Measurements from ENCODE around the gene LCMT1. TPM values are rescaled to one million over a fixed set of nuclear protein-coding genes. Genes with fewer than 3 reads are reported as not detected.
A peak's percentile ranks its signal among the peaks of the same experiment; 100 is the strongest.

LCMT1 gene
- total and polyA plus RNA-seq, 2 of the 13 experiments (the other 11 are each of a cell fraction or from before 2014, with no cell fraction given): 41.2 to 48.7 TPM

DNA sequence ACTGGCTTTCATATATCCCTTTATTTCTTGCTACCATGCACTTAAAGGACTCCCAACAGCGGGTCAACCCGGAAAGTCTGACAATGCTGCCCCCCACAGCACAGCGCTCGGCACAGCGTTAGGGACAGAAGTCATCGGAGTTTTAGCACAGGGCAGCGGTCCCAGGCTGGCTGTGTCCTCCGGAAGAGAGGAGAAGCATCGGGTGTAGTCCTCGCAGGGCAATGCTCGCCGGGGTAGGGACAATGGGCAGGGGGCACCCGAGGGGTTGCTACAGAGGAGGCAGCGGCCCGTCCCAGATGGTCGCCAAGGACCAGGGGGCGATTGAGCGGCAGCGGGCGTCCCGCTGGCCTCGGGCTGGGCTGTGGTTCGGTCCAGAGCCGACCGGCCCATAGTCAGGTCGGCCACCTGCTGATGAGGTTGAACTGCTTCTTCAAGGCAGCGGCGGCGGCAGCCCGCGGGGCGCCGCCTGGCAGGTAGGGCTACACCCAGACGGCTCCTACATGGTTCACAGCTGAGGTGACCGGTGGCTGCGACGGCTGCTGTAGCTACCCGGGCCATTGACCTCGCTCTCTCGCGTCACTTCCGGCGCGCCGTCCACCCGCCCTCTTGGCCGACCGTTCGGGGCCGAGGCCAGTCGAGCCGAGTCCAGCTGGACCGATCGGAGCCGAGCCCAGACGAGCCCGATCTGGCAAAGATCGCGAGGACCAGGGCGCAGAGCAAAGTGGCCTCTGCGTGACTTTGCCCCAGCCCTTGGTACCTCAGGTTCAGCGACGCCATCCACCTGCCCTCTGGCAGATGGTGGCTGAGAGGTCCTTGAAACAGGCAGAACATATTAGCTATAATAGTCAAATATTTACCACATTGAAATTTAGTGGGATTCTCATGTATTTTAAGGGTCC lies 4.7 kb upstream of the LCMT1 start (continued):
- no peak for TF ChIP-seq NONO (IDR thresholded peaks at IDR 0.05)
- peak; percentile 96 for TF ChIP-seq NONO (CRISPR knock-in tag; conservative IDR thresholded peaks at IDR 0.05)
- no peak for TF ChIP-seq ATF7-NPFF (CRISPR knock-in tag; IDR thresholded peaks at IDR 0.05; ENCODE audit: low read depth)
- no peak; the same call in 1 of the 2 replicates for TF ChIP-seq ISX (CRISPR knock-in tag; conservative IDR thresholded peaks at IDR 0.05)
- TF ChIP-seq ZNF138 (CRISPR knock-in tag; IDR thresholded peaks at IDR 0.05; ENCODE audit: low read depth): peak; percentile 57; the same call in 1 of the 2 replicates
- TF ChIP-seq CHD2 (IDR thresholded peaks at IDR 0.05; ENCODE audit: low read depth, low read length): peak; percentile 97
- TF ChIP-seq, protein P1, sequence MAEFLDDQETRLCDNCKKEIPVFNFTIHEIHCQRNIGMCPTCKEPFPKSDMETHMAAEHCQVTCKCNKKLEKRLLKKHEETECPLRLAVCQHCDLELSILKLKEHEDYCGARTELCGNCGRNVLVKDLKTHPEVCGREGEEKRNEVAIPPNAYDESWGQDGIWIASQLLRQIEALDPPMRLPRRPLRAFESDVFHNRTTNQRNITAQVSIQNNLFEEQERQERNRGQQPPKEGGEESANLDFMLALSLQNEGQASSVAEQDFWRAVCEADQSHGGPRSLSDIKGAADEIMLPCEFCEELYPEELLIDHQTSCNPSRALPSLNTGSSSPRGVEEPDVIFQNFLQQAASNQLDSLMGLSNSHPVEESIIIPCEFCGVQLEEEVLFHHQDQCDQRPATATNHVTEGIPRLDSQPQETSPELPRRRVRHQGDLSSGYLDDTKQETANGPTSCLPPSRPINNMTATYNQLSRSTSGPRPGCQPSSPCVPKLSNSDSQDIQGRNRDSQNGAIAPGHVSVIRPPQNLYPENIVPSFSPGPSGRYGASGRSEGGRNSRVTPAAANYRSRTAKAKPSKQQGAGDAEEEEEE (CRISPR knock-in tag; IDR thresholded peaks at IDR 0.05; ENCODE audit: borderline replicate concordance): 0 out of 2 replicates have a peak, but pooled peaks have one; percentile 75
- TF ChIP-seq KDM5A (IDR thresholded peaks at IDR 0.05; ENCODE audit: borderline replicate concordance, low read length): peak; percentile 88
- peak; percentile 95 for TF ChIP-seq ZNF234 (CRISPR knock-in tag; conservative IDR thresholded peaks at IDR 0.05)
- TF ChIP-seq CAMTA2 (CRISPR knock-in tag; IDR thresholded peaks at IDR 0.05; ENCODE audit: borderline replicate concordance): peak; percentile 66; the same call in 1 of the 2 replicates
- no peak; the same call in 1 of the 2 replicates for TF ChIP-seq ZBTB34 (CRISPR knock-in tag; IDR thresholded peaks at IDR 0.05)
- TF ChIP-seq, protein P2, sequence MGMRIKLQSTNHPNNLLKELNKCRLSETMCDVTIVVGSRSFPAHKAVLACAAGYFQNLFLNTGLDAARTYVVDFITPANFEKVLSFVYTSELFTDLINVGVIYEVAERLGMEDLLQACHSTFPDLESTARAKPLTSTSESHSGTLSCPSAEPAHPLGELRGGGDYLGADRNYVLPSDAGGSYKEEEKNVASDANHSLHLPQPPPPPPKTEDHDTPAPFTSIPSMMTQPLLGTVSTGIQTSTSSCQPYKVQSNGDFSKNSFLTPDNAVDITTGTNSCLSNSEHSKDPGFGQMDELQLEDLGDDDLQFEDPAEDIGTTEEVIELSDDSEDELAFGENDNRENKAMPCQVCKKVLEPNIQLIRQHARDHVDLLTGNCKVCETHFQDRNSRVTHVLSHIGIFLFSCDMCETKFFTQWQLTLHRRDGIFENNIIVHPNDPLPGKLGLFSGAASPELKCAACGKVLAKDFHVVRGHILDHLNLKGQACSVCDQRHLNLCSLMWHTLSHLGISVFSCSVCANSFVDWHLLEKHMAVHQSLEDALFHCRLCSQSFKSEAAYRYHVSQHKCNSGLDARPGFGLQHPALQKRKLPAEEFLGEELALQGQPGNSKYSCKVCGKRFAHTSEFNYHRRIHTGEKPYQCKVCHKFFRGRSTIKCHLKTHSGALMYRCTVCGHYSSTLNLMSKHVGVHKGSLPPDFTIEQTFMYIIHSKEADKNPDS (CRISPR knock-in tag; IDR thresholded peaks at IDR 0.05): peak; percentile 93
- TF ChIP-seq POGK (CRISPR knock-in tag; conservative IDR thresholded peaks at IDR 0.05): 0 out of 2 replicates have a peak, but pooled peaks have one; percentile 56
- TF ChIP-seq ZFP41 (CRISPR knock-in tag; IDR thresholded peaks at IDR 0.05; ENCODE audit: borderline replicate concordance): peak; percentile 85; the same call in 1 of the 2 replicates
- TF ChIP-seq ZNF552 (CRISPR knock-in tag; IDR thresholded peaks at IDR 0.05; ENCODE audit: borderline replicate concordance): peak; percentile 77
- TF ChIP-seq, protein P3, sequence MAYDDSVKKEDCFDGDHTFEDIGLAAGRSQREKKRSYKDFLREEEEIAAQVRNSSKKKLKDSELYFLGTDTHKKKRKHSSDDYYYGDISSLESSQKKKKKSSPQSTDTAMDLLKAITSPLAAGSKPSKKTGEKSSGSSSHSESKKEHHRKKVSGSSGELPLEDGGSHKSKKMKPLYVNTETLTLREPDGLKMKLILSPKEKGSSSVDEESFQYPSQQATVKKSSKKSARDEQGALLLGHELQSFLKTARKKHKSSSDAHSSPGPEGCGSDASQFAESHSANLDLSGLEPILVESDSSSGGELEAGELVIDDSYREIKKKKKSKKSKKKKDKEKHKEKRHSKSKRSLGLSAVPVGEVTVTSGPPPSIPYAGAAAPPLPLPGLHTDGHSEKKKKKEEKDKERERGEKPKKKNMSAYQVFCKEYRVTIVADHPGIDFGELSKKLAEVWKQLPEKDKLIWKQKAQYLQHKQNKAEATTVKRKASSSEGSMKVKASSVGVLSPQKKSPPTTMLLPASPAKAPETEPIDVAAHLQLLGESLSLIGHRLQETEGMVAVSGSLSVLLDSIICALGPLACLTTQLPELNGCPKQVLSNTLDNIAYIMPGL (CRISPR knock-in tag; IDR thresholded peaks at IDR 0.05; ENCODE audit: borderline replicate concordance in 1 of 2, low read depth in 1 of 2): peak in 1 of 2 experiments; percentile 93; a peak in 3 of 4 replicates
